ENCODE measurements around the gene DNAH17. TPM values are rescaled to one million over a fixed set of nuclear protein-coding genes. Genes with fewer than 3 reads are reported as not detected.

DNAH17 gene
- polyA plus RNA-seq, 2 donors = 0.02 to 0.11 TPM

DNA sequence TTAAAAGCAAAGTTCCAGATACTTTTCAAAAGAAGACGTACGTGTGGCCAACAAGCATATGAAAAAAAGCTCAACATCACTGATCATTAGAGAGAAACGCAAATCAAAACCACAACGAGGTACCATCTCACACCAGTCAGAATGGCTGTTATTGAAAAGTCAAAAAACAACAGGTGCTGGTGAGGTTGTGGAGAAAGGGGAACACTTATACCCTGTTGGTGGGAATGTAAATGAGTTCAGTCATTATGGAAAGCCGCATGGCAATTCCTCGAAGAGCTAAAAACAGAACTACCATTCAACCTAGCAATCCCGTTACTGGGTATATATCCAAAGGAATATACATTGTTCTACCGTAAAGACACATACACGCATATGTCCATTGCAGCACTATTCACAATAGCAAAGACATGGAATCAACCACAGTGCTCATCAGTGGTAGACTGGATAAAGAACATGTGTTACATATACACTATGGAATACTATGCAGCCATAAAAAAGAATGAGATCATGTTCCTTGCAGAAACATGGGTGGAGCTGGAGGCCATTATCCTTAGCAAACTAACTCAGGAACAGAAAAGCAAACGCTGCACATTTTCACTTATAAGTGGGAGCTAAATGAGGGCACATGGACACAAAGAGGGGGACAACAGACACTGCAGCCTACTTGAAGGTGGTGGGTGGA is 31.1 kb upstream of the DNAH17 start:
- Histone ChIP-seq H3K27ac (ENCODE audit: low read depth in 2 of 2, low read length in 1 of 2) (no peak overlapping the region), H3K36me3 (ENCODE audit: control insufficient read depth in 2 of 2, insufficient read depth in 2 of 2, low read length in 1 of 2) (no peaks in the 10 kb centered on the region), H3K9me3 (ENCODE audit: control insufficient read depth in 2 of 2, insufficient read depth in 1 of 2, low read depth in 1 of 2, low read length in 1 of 2) (no peaks in the 10 kb centered on the region), H3K27me3 (ENCODE audit: control insufficient read depth in 1 of 2, insufficient read depth in 2 of 2, low read length in 2 of 2) (no peaks in the 10 kb centered on the region), H3K4me1 (ENCODE audit: control insufficient read depth in 2 of 2, insufficient read depth in 2 of 2, low read length in 1 of 2) (no peaks in the 10 kb centered on the region), H3K4me3 (ENCODE audit: low read depth in 1 of 2, low read length in 2 of 2) (no peak overlapping the region)
- 95 to 96% methylated on average over 10 of the region's 10 CpGs for WGBS, 2 donors

DNA sequence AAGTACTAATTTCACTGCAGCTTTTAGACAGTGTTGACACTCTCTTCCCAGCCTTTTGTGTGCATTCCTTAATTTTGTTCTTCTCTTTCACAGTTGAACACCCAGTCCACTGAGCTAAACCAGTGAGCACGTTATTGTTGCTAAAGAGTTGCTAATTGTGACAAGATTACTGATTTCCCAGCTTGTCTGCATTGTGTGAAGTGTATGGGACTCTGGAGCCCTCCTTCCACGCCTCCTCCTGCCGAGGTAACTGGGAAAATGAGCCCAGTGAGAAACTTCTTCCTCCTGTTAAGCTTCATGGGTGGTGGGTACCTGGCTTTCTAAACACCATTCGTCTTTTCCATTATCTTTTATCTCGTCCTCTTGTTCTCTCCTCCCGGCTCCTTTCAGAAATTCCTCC is 29.8 kb upstream of the DNAH17 start:
- Histone ChIP-seq H3K36me3 (ENCODE audit: control insufficient read depth in 2 of 2, insufficient read depth in 2 of 2, low read length in 1 of 2) (no peaks in the 10 kb centered on the region), H3K27me3 (ENCODE audit: control insufficient read depth in 1 of 2, insufficient read depth in 2 of 2, low read length in 2 of 2) (no peaks in the 10 kb centered on the region), H3K4me3 (ENCODE audit: low read depth in 1 of 2, low read length in 2 of 2) (no peak overlapping the region), H3K27ac (ENCODE audit: low read depth in 2 of 2, low read length in 1 of 2) (no peak overlapping the region), H3K9me3 (ENCODE audit: control insufficient read depth in 2 of 2, insufficient read depth in 1 of 2, low read depth in 1 of 2, low read length in 1 of 2) (no peaks in the 10 kb centered on the region), H3K4me1 (ENCODE audit: control insufficient read depth in 2 of 2, insufficient read depth in 2 of 2, low read length in 1 of 2) (no peaks in the 10 kb centered on the region)
- WGBS, 2 donors = 64 to 78% methylated on average over 6 of the region's 6 CpGs

DNA sequence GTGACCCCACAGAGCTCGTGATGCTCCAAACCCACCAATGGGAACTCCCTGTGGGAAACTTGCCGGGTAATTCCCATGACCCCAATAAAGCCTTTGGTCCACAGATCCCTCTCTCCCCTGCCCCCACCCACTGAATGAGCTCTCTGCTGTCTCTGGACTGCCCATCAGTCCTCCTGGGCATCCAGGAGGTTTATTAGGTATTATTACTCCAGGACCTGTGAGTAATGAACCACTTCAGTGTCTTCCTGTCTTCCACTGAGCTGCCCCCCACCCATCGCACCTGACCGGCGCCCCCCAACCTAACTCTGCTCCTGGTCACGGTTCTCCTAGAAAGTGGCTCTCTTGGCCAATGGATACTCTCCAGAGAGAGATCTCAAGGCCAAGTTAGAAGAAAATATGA is 28.7 kb upstream of the DNAH17 start:
- no peaks in the 10 kb centered on the region for H3K4me1 ChIP-seq (ENCODE audit: control insufficient read depth in 2 of 2, insufficient read depth in 2 of 2, low read length in 1 of 2)
- no peak overlapping the region for H3K27ac ChIP-seq (ENCODE audit: low read depth in 2 of 2, low read length in 1 of 2)
- no peaks in the 10 kb centered on the region for H3K9me3 ChIP-seq (ENCODE audit: control insufficient read depth in 2 of 2, insufficient read depth in 1 of 2, low read depth in 1 of 2, low read length in 1 of 2)
- H3K4me3 ChIP-seq (ENCODE audit: low read depth in 1 of 2, low read length in 2 of 2) = no peak overlapping the region
- H3K27me3 ChIP-seq (ENCODE audit: control insufficient read depth in 1 of 2, insufficient read depth in 2 of 2, low read length in 2 of 2) = no peaks in the 10 kb centered on the region
- H3K36me3 ChIP-seq (ENCODE audit: control insufficient read depth in 2 of 2, insufficient read depth in 2 of 2, low read length in 1 of 2) = no peaks in the 10 kb centered on the region
- WGBS, 2 donors = 95 to 96% methylated on average over 6 of the region's 6 CpGs

DNA sequence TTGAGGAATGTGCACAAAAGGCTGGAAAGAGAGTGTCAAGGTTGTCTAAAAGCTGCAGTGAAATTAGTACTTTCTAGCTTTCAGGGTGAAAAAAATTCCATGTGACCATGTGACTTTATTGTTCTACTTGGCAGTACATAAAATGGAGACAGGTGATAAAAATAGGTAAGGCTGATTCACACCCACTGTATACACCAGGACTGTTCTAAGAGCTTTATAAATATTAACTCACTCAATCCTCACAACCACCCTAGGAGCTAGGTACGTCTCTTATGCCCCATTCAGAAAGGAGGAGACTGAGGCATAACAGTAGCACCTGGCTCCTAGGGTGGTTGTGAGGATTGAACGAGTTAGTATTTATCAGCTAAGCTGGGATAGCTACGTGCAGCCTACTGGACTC is 28.2 kb upstream of the DNAH17 start:
- Histone ChIP-seq H3K9me3 (ENCODE audit: control insufficient read depth in 2 of 2, insufficient read depth in 1 of 2, low read depth in 1 of 2, low read length in 1 of 2) (no peaks in the 10 kb centered on the region), H3K4me1 (ENCODE audit: control insufficient read depth in 2 of 2, insufficient read depth in 2 of 2, low read length in 1 of 2) (no peaks in the 10 kb centered on the region), H3K27ac (ENCODE audit: low read depth in 2 of 2, low read length in 1 of 2) (no peak overlapping the region), H3K27me3 (ENCODE audit: control insufficient read depth in 1 of 2, insufficient read depth in 2 of 2, low read length in 2 of 2) (no peaks in the 10 kb centered on the region), H3K36me3 (ENCODE audit: control insufficient read depth in 2 of 2, insufficient read depth in 2 of 2, low read length in 1 of 2) (no peaks in the 10 kb centered on the region), H3K4me3 (ENCODE audit: low read depth in 1 of 2, low read length in 2 of 2) (no peak overlapping the region)
- WGBS, 2 donors = 75 to 83% methylated on average over 3 of the region's 3 CpGs

DNA sequence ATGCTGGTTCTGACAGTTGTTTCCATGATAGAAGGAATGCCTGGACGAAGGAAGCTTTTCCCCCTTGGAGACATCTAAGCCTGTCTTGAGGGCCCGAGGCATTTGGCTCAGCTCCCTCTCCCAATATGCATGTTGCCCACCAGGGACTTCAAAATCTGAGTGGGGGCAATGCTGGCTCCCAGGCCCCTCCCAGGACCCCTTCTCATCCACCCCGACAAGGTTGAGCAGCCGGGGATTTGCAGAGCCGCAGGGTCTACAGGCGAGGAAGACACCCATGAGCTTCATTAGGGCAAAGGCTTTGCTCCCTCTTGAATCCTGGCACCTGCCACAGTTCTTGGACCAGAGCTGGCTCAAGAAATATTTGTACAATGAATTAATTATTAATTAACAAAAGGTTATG is 25.1 kb upstream of the DNAH17 start:
- Histone ChIP-seq H3K27ac (ENCODE audit: low read depth in 2 of 2, low read length in 1 of 2) (no peak overlapping the region), H3K4me1 (ENCODE audit: control insufficient read depth in 2 of 2, insufficient read depth in 2 of 2, low read length in 1 of 2) (no peaks in the 10 kb centered on the region), H3K36me3 (ENCODE audit: control insufficient read depth in 2 of 2, insufficient read depth in 2 of 2, low read length in 1 of 2) (no peaks in the 10 kb centered on the region), H3K4me3 (ENCODE audit: low read depth in 1 of 2, low read length in 2 of 2) (no peak overlapping the region), H3K27me3 (ENCODE audit: control insufficient read depth in 1 of 2, insufficient read depth in 2 of 2, low read length in 2 of 2) (no peaks in the 10 kb centered on the region), H3K9me3 (ENCODE audit: control insufficient read depth in 2 of 2, insufficient read depth in 1 of 2, low read depth in 1 of 2, low read length in 1 of 2) (no peaks in the 10 kb centered on the region)
- 86% methylated on average over 6 of the region's 6 CpGs for WGBS, 2 donors

DNA sequence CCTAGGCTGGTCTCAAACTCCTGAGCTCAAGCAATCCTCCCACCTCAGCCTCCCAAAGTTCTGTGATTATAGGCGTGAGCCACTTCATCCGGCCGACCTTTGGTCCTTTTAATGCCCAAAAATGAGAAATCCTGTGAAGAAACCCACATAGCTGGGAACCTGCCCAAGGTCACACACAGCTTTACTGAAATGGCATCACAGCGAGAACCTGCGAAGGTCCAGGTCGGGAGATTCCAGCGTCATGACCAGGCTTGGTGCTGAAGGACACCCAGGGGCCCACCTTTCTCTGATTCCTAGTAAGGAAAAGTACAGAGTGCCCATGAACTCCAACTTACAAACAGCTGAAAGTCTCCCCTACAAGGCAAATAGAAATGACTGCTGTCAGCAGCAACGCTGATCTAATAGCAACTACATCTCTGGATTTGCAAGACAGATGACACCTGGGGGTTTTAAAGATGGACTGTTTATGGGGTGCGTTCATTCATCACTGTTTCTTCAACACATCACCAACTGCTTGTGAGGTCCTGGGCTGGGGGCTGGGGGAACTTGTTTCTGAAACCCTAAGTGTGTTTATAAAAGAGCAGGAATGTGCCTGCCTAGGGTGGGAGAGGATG is 24.5 kb upstream of the DNAH17 start:
- Histone ChIP-seq H3K36me3 (ENCODE audit: control insufficient read depth in 2 of 2, insufficient read depth in 2 of 2, low read length in 1 of 2) (no peaks in the 10 kb centered on the region), H3K27ac (ENCODE audit: low read depth in 2 of 2, low read length in 1 of 2) (no peak overlapping the region), H3K9me3 (ENCODE audit: control insufficient read depth in 2 of 2, insufficient read depth in 1 of 2, low read depth in 1 of 2, low read length in 1 of 2) (no peaks in the 10 kb centered on the region), H3K4me3 (ENCODE audit: low read depth in 1 of 2, low read length in 2 of 2) (no peak overlapping the region), H3K4me1 (ENCODE audit: control insufficient read depth in 2 of 2, insufficient read depth in 2 of 2, low read length in 1 of 2) (no peaks in the 10 kb centered on the region), H3K27me3 (ENCODE audit: control insufficient read depth in 1 of 2, insufficient read depth in 2 of 2, low read length in 2 of 2) (no peaks in the 10 kb centered on the region)
- 82 to 85% methylated on average over 9 of the region's 9 CpGs for WGBS, 2 donors

DNA sequence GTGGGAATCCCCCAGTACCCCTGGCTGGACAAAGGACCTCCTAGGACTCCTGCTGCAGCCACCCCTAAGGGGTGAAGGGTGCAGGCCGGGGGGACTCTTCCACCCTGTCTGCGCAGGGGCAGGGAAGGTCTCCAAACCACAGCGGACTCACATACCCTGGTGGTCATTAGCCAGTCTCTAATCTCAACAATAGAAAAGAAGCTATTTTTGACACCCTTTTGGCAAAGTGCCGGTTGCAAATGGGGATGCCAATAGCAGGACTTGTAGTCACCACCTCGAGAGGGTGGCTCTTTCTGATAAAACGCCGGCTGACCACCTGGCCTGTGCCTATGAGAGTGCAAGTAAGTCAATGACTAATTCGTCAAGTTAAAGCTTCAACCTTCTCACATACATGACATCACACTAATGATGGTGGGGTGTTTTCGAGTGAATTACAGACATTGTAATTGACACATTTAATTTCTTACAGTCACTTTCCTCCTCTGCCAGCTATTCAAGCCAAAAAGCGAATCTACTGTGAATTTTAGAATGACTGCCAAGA is 23.1 kb upstream of the DNAH17 start:
- no peaks in the 10 kb centered on the region for H3K27me3 ChIP-seq (ENCODE audit: control insufficient read depth in 1 of 2, insufficient read depth in 2 of 2, low read length in 2 of 2)
- no peak overlapping the region for H3K27ac ChIP-seq (ENCODE audit: low read depth in 2 of 2, low read length in 1 of 2)
- WGBS, 2 donors = 46 to 63% methylated on average over 10 of the region's 10 CpGs
- H3K4me1 ChIP-seq (ENCODE audit: control insufficient read depth in 2 of 2, insufficient read depth in 2 of 2, low read length in 1 of 2) = no peaks in the 10 kb centered on the region
- H3K9me3 ChIP-seq (ENCODE audit: control insufficient read depth in 2 of 2, insufficient read depth in 1 of 2, low read depth in 1 of 2, low read length in 1 of 2) = no peaks in the 10 kb centered on the region
- H3K36me3 ChIP-seq (ENCODE audit: control insufficient read depth in 2 of 2, insufficient read depth in 2 of 2, low read length in 1 of 2) = no peaks in the 10 kb centered on the region
- no peak overlapping the region for H3K4me3 ChIP-seq (ENCODE audit: low read depth in 1 of 2, low read length in 2 of 2)

DNA sequence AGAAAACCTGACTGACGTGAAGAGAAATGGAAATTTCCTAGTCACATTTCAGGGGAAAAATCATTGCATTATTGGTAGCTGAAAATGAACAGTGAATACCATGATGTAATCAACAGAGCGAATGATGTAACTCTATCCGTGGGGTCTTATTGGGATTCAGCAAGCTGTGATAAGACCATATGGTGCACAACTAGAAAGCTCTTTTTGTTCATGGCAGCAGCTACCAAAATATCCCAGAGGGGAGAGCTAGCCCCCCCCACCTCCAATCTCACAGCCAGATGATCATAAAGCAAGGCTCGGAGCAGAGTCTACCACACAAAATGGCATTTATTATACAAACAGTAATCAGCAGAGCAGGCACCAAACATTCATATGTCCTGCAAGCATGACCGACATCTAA is 22.2 kb upstream of the DNAH17 start:
- Histone ChIP-seq H3K36me3 (ENCODE audit: control insufficient read depth in 2 of 2, insufficient read depth in 2 of 2, low read length in 1 of 2) (no peaks in the 10 kb centered on the region), H3K9me3 (ENCODE audit: control insufficient read depth in 2 of 2, insufficient read depth in 1 of 2, low read depth in 1 of 2, low read length in 1 of 2) (no peaks in the 10 kb centered on the region), H3K27me3 (ENCODE audit: control insufficient read depth in 1 of 2, insufficient read depth in 2 of 2, low read length in 2 of 2) (no peaks in the 10 kb centered on the region), H3K4me1 (ENCODE audit: control insufficient read depth in 2 of 2, insufficient read depth in 2 of 2, low read length in 1 of 2) (no peaks in the 10 kb centered on the region), H3K4me3 (ENCODE audit: low read depth in 1 of 2, low read length in 2 of 2) (no peak overlapping the region), H3K27ac (ENCODE audit: low read depth in 2 of 2, low read length in 1 of 2) (no peak overlapping the region)
- 77 to 82% methylated on average over 5 of the region's 5 CpGs for WGBS, 2 donors

DNA sequence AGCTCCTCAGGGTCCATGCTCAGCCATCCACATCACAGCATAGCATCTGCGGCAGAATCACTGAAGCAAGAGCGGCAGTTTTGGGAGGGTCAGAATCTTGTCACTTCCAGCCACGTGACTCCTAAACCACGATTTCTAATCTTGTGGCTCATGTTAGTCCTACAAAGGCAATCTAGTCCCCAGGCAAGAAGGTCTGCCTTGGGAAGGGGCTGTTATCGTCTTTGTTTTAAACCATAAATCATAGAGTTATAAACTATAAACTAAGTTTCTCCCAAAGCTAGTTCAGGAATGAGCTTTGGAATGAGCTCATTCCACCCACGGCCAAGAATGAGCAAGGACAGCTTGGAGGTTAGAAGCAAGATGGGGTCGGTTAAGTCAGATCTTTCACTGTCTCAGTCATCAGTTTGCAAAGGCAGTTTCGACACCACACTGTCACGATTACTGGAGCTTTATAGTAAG is 20.8 kb upstream of the DNAH17 start:
- Histone ChIP-seq H3K9me3 (ENCODE audit: control insufficient read depth in 2 of 2, insufficient read depth in 1 of 2, low read depth in 1 of 2, low read length in 1 of 2) (no peaks in the 10 kb centered on the region), H3K27ac (ENCODE audit: low read depth in 2 of 2, low read length in 1 of 2) (no peak overlapping the region), H3K4me3 (ENCODE audit: low read depth in 1 of 2, low read length in 2 of 2) (no peak overlapping the region), H3K27me3 (ENCODE audit: control insufficient read depth in 1 of 2, insufficient read depth in 2 of 2, low read length in 2 of 2) (no peaks in the 10 kb centered on the region), H3K4me1 (ENCODE audit: control insufficient read depth in 2 of 2, insufficient read depth in 2 of 2, low read length in 1 of 2) (no peaks in the 10 kb centered on the region), H3K36me3 (ENCODE audit: control insufficient read depth in 2 of 2, insufficient read depth in 2 of 2, low read length in 1 of 2) (no peaks in the 10 kb centered on the region)
- 69 to 70% methylated on average over 9 of the region's 9 CpGs for WGBS, 2 donors

Data from esophagus (tissue), 2 donors.